GM23338 (cell line): ENCODE measurements around the gene RAD51B. TPM values are rescaled to one million over a fixed set of nuclear protein-coding genes. Genes with fewer than 3 reads are reported as not detected.

Experiments used
- ATAC-seq: fragments of 200-7000 bp; cut with Tn5 transposase; 3 replicates; pipeline ENCODE4 v1.9.1; 2020
- DNase-seq: peaks from one replicate; pipeline ENCODE4 v3.0.0-alpha.2; 2015; ENCODE audit warnings: low spot score
- H2AFZ ChIP-seq: fragments of 200-600 bp; sonication (generic); 2 replicates; pipeline ENCODE4 v1.8.0; 2016; ENCODE audit warnings: antibody characterized with exemption, mild to moderate bottlenecking, moderate library complexity
- H3F3A ChIP-seq: fragments of 200-600 bp; sonication (generic); replicated peaks from 2 replicates; pipeline ENCODE4 v1.8.0; 2017; ENCODE audit warnings: antibody characterized with exemption, mixed run types, low read depth
- H3K27ac ChIP-seq: fragments of 200-600 bp; sonication (generic); 2 replicates; pipeline ENCODE4 v1.6.1; 2016; ENCODE audit warnings: low read depth
- H3K27me3 ChIP-seq: fragments of 200-600 bp; sonication (generic); 2 replicates; pipeline ENCODE4 v1.8.0; 2016; ENCODE audit warnings: mild to moderate bottlenecking, mixed run types, moderate library complexity; ENCODE audit not compliant: insufficient read depth
- H3K36me3 ChIP-seq: fragments of 200-600 bp; sonication (generic); 2 replicates; pipeline ENCODE4 v1.8.0; 2016; ENCODE audit warnings: mild to moderate bottlenecking; ENCODE audit not compliant: insufficient read depth
- H3K4me1 ChIP-seq: fragments of 200-600 bp; sonication (generic); 2 replicates; pipeline ENCODE4 v1.8.0; 2016; ENCODE audit warnings: mild to moderate bottlenecking, moderate library complexity; ENCODE audit not compliant: insufficient read depth
- H3K4me2 ChIP-seq: fragments of 200-600 bp; sonication (generic); 2 replicates; pipeline ENCODE4 v1.7.1; 2017; ENCODE audit warnings: mixed run types
- H3K4me3 ChIP-seq: fragments of 200-600 bp; sonication (generic); 2 replicates; pipeline ENCODE4 v1.6.1; 2016; ENCODE audit warnings: mixed run types
- H3K79me2 ChIP-seq: fragments of 200-600 bp; sonication (generic); replicated peaks from 2 replicates; pipeline ENCODE4 v1.8.0; 2017; ENCODE audit warnings: mild to moderate bottlenecking; ENCODE audit not compliant: insufficient read depth
- H3K9me2 ChIP-seq: fragments of 200-600 bp; sonication (generic); 2 replicates; pipeline ENCODE4 v1.8.0; 2017; ENCODE audit not compliant: insufficient read depth
- H4K20me1 ChIP-seq: fragments of 200-600 bp; sonication (generic); replicated peaks from 2 replicates; pipeline ENCODE4 v1.8.0; 2017; ENCODE audit warnings: mild to moderate bottlenecking; ENCODE audit not compliant: insufficient read depth
- H3K27ac Mint-ChIP-seq: 2 replicates; pipeline ENCODE4 v1.8.0; 2020; ENCODE audit warnings: inconsistent platforms, mild to moderate bottlenecking, moderate library complexity, mixed read lengths
- H3K27me3 Mint-ChIP-seq: 3 replicates; pipeline ENCODE4 v1.8.0; 2022; ENCODE audit warnings: low read depth, mild to moderate bottlenecking, moderate library complexity, mixed read lengths, inconsistent platforms; ENCODE audit not compliant: insufficient read depth, poor library complexity
- H3K36me3 Mint-ChIP-seq: 3 replicates; pipeline ENCODE4 v1.8.0; 2021; ENCODE audit warnings: low read depth, mild to moderate bottlenecking, inconsistent platforms, moderate library complexity, mixed read lengths
- H3K4me1 Mint-ChIP-seq: 3 replicates; pipeline ENCODE4 v1.8.0; 2020; ENCODE audit warnings: mild to moderate bottlenecking, inconsistent platforms, mixed read lengths
- H3K4me3 Mint-ChIP-seq: 3 replicates; pipeline ENCODE4 v1.8.0; 2021; ENCODE audit warnings: moderate library complexity, mild to moderate bottlenecking, inconsistent platforms, mixed read lengths
- H3K9me3 Mint-ChIP-seq: 3 replicates; pipeline ENCODE4 v1.8.0; 2020; ENCODE audit warnings: moderate library complexity, mild to moderate bottlenecking, inconsistent platforms, mixed read lengths
- EZH2 ChIP-seq: fragments of 200-600 bp; sonication (generic); IDR thresholded peaks from one replicate; pipeline ENCODE4 v1.8.0; 2017; ENCODE audit warnings: antibody characterized with exemption, mild to moderate bottlenecking, low read depth; ENCODE audit not compliant: unreplicated experiment
- EZH2phosphoT487 ChIP-seq: fragments of 200-600 bp; sonication (generic); IDR thresholded peaks from one replicate; pipeline ENCODE4 v1.8.1; 2018; ENCODE audit warnings: antibody characterized with exemption; ENCODE audit not compliant: unreplicated experiment
- JUNB ChIP-seq: IDR thresholded peaks from one replicate; pipeline ENCODE4 v1.6.1; 2016; ENCODE audit warnings: antibody characterized with exemption; ENCODE audit not compliant: unreplicated experiment
- STAT1 ChIP-seq: IDR thresholded peaks from one replicate; pipeline ENCODE4 v1.6.1; 2016; ENCODE audit warnings: antibody characterized with exemption; ENCODE audit not compliant: unreplicated experiment
- ZNF331 ChIP-seq: fragments of 250-450 bp; sonication (Bioruptor Pico); IDR thresholded peaks from 2 replicates; pipeline ENCODE4 v1.5.0; 2020; ENCODE audit warnings: low read depth, mild to moderate bottlenecking, moderate library complexity
- polyA plus RNA-seq: library from polyadenylated mRNA; unstranded; fragments of >200 nt; fragmentation: Nextera tagmentation; extraction: Ambion mirVana; gene quantifications from 2 replicates; pipeline ENCODE4 v1.2.1, GENCODE V29; 2016
- total RNA-seq: library from RNA; depleted of rRNA; stranded (reverse); fragments of >200 nt; shearing (Covaris generic); gene quantifications from 2 replicates; pipeline ENCODE4 v1.2.3, GENCODE V29; 2014
- TF ChIP-seq, protein P1 (sequence below), 2 experiments: fragments of 200-600 bp in 1 of 2; sonication (generic) in 1 of 2; conservative IDR thresholded peaks; 2 replicates each; pipeline versions ENCODE4 v1.5.1 to v1.6.1; 2016 to 2017; ENCODE audit warnings: antibody characterized with exemption in 2 of 2, low read depth in 2 of 2, mild to moderate bottlenecking in 2 of 2, moderate library complexity in 1 of 2
- TF ChIP-seq, protein P2 (sequence below): IDR thresholded peaks from one replicate; pipeline ENCODE4 v1.6.1; 2018; ENCODE audit warnings: antibody characterized with exemption; ENCODE audit not compliant: unreplicated experiment
- TF ChIP-seq, protein P3 (sequence below): IDR thresholded peaks from 2 replicates; pipeline ENCODE4 v1.6.1; 2016; ENCODE audit warnings: antibody characterized with exemption

RAD51B gene
- total and polyA plus RNA-seq, 2 experiments from 2014 or later, result 15.7 to 29.1 TPM

DNA sequence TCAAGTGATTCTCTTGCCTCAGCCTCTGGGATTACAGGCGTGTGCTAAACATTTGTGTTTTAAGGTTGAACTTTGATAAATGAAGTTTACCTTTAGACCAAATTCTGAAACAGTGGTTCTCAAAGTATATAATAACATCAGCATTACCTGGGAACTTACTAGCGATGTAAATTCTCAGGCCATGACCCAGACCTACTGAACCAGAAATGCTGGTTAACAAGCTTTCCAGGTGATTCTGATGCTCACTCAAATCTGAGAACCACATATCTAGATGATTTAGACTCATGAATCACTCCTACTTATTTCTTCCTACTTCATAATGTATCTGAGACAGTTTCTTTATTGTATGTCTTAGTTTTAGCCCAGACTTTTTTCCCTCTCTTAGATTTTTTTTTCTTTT is 43.6 kb downstream of the RAD51B start:
- Histone ChIP-seq H3K36me3 (0 out of 2 replicates have a peak, but pooled peaks cover 3% of the 10 kb centered on the region), H3K27me3 (no peaks in the 10 kb centered on the region), H3K4me2 (no peak overlapping the region), H3K27ac (no peak overlapping the region), H3K79me2 (no peaks in the 10 kb centered on the region), H3K9me2 (no peaks in the 10 kb centered on the region), H3K4me3 (no peak overlapping the region), H2AFZ (no peak overlapping the region), H3K4me1 (peaks cover 4% of the 10 kb centered on the region; the same call in 1 of the 2 replicates), H4K20me1 (no peaks in the 10 kb centered on the region), H3F3A (no peaks in the 10 kb centered on the region)
- Mint-ChIP-seq H3K9me3 (peaks cover 16% of the 10 kb centered on the region), H3K27me3 (peaks cover 6% of the 10 kb centered on the region), H3K4me1 (peaks cover 19% of the 10 kb centered on the region), H3K36me3 (peaks cover 27% of the 10 kb centered on the region), H3K27ac (no peak overlapping the region; the same call in 1 of the 2 replicates), H3K4me3 (no peak overlapping the region)
- DNase-seq (no peak), ATAC-seq (no peak)
- no peak for TF ChIP-seq JUNB
- TF ChIP-seq ZNF331 (CRISPR knock-in tag), result no peak
- TF ChIP-seq, protein P1, sequence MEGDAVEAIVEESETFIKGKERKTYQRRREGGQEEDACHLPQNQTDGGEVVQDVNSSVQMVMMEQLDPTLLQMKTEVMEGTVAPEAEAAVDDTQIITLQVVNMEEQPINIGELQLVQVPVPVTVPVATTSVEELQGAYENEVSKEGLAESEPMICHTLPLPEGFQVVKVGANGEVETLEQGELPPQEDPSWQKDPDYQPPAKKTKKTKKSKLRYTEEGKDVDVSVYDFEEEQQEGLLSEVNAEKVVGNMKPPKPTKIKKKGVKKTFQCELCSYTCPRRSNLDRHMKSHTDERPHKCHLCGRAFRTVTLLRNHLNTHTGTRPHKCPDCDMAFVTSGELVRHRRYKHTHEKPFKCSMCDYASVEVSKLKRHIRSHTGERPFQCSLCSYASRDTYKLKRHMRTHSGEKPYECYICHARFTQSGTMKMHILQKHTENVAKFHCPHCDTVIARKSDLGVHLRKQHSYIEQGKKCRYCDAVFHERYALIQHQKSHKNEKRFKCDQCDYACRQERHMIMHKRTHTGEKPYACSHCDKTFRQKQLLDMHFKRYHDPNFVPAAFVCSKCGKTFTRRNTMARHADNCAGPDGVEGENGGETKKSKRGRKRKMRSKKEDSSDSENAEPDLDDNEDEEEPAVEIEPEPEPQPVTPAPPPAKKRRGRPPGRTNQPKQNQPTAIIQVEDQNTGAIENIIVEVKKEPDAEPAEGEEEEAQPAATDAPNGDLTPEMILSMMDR (conservative IDR thresholded peaks at IDR 0.05; ENCODE audit: low read depth in 2 of 2), result no peak
- TF ChIP-seq EZH2, result no peak
- TF ChIP-seq, protein P2, sequence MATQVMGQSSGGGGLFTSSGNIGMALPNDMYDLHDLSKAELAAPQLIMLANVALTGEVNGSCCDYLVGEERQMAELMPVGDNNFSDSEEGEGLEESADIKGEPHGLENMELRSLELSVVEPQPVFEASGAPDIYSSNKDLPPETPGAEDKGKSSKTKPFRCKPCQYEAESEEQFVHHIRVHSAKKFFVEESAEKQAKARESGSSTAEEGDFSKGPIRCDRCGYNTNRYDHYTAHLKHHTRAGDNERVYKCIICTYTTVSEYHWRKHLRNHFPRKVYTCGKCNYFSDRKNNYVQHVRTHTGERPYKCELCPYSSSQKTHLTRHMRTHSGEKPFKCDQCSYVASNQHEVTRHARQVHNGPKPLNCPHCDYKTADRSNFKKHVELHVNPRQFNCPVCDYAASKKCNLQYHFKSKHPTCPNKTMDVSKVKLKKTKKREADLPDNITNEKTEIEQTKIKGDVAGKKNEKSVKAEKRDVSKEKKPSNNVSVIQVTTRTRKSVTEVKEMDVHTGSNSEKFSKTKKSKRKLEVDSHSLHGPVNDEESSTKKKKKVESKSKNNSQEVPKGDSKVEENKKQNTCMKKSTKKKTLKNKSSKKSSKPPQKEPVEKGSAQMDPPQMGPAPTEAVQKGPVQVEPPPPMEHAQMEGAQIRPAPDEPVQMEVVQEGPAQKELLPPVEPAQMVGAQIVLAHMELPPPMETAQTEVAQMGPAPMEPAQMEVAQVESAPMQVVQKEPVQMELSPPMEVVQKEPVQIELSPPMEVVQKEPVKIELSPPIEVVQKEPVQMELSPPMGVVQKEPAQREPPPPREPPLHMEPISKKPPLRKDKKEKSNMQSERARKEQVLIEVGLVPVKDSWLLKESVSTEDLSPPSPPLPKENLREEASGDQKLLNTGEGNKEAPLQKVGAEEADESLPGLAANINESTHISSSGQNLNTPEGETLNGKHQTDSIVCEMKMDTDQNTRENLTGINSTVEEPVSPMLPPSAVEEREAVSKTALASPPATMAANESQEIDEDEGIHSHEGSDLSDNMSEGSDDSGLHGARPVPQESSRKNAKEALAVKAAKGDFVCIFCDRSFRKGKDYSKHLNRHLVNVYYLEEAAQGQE, result no peak
- no peak for TF ChIP-seq EZH2phosphoT487
- no peak for TF ChIP-seq STAT1
- TF ChIP-seq, protein P3, sequence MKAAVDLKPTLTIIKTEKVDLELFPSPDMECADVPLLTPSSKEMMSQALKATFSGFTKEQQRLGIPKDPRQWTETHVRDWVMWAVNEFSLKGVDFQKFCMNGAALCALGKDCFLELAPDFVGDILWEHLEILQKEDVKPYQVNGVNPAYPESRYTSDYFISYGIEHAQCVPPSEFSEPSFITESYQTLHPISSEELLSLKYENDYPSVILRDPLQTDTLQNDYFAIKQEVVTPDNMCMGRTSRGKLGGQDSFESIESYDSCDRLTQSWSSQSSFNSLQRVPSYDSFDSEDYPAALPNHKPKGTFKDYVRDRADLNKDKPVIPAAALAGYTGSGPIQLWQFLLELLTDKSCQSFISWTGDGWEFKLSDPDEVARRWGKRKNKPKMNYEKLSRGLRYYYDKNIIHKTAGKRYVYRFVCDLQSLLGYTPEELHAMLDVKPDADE, result no peak
